HCT116 (cell line): ENCODE data around the gene WDR33. TPM values are rescaled to one million over a fixed set of nuclear protein-coding genes. Genes with fewer than 3 reads are reported as not detected.

Source experiments
- ATAC-seq: fragments of 200-7000 bp; cut with Tn5 transposase; 2 replicates; pipeline ENCODE4 v1.9.1; 2020; ENCODE audit warnings: mild to moderate bottlenecking, moderate library complexity
- BruUV-seq: library from RNA; stranded (reverse); fragments of 400-500 nt; replicated peaks from 2 replicates; lab custom pipeline; 2021; lab: Mats Ljungman, UMichigan
- CTCF ChIA-PET: fragments of 300-600 bp; sonication (Branson Sonifier 250); formaldehyde crosslinking; loops from one replicate; lab custom pipeline; 2021; ENCODE audit warnings: antibody characterized with exemption; lab: Charles Lee
- POLR2A ChIA-PET: fragments of 300-600, 350-600 bp; sonication (Branson Sonifier 250); formaldehyde crosslinking; loops from one replicate; lab custom pipeline; 2021; ENCODE audit warnings: antibody characterized with exemption; lab: Charles Lee
- RAD21 ChIA-PET, 2 experiments: fragments of 300-600 bp; sonication (Branson Sonifier 250); formaldehyde crosslinking; loops; one replicate each; lab custom pipeline; 2023; ENCODE audit warnings: low total read pairs in 2 of 2; ENCODE audit not compliant: uncharacterized antibody in 2 of 2, unreplicated experiment in 2 of 2, low non-redundant PET in 1 of 2; lab: Charles Lee
- DNase-seq: peaks from one replicate; pipeline ENCODE4 v3.0.0-alpha.2; 2010; ENCODE audit warnings: low read depth, low spot score
- H2AFZ ChIP-seq: fragments of 200-600 bp; shearing (Covaris generic), sonication (generic); 2 replicates; pipeline ENCODE4 v1.6.1; 2017; ENCODE audit warnings: low read depth, mixed run types, mixed read lengths, antibody characterized with exemption, low read length; ENCODE audit not compliant: poor library complexity, severe bottlenecking
- H3K27ac ChIP-seq: 2 replicates; pipeline ENCODE4 v1.5.1; 2012; ENCODE audit warnings: low read depth, low read length
- H3K27me3 ChIP-seq: fragments of 200-600 bp; sonication (generic); 2 replicates; pipeline ENCODE4 v1.6.1; 2016; ENCODE audit warnings: mixed run types, low read length, mixed read lengths; ENCODE audit not compliant: insufficient read depth
- H3K36me3 ChIP-seq, 2 experiments: fragments of 200-500 bp in 1 of 2; fragments of 200-600 bp in 1 of 2; sonication (Bioruptor generic) in 1 of 2; sonication (generic) in 1 of 2; 2 replicates each; pipeline versions ENCODE4 v1.5.1 to v1.6.1; 2014 to 2016; ENCODE audit warnings: low read length in 2 of 2, inconsistent platforms in 1 of 2, mixed read lengths in 1 of 2, mixed run types in 1 of 2; ENCODE audit not compliant: insufficient read depth in 2 of 2, control insufficient read depth in 1 of 2
- H3K4me1 ChIP-seq, 2 experiments: fragments of 200-600 bp in 1 of 2; sonication (generic) in 1 of 2; 2 replicates each; pipeline versions ENCODE4 v1.5.1 to v1.6.1; 2012 to 2017; ENCODE audit warnings: low read length in 2 of 2, inconsistent platforms in 1 of 2, mild to moderate bottlenecking in 1 of 2, mixed read lengths in 1 of 2, mixed run types in 1 of 2, moderate library complexity in 1 of 2; ENCODE audit not compliant: insufficient read depth in 2 of 2, control insufficient read depth in 1 of 2
- H3K4me2 ChIP-seq: fragments of 200-600 bp; sonication (generic); 2 replicates; pipeline ENCODE4 v1.6.1; 2017; ENCODE audit warnings: mixed run types, low read length, mixed read lengths
- H3K4me3 ChIP-seq, 2 experiments: fragments of 200-600 bp in 1 of 2; sonication (generic) in 1 of 2; replicated peaks in 1 of 2; 2 replicates each; pipeline ENCODE4 v1.5.1; 2011 to 2016; ENCODE audit warnings: low read length in 2 of 2, control low read depth in 1 of 2, low read depth in 1 of 2, mild to moderate bottlenecking in 1 of 2, mixed read lengths in 1 of 2, mixed run types in 1 of 2
- H3K79me2 ChIP-seq: fragments of 200-600 bp; sonication (generic); 2 replicates; pipeline ENCODE4 v1.6.1; 2017; ENCODE audit warnings: mild to moderate bottlenecking, mixed run types, low read length, moderate library complexity, mixed read lengths; ENCODE audit not compliant: insufficient read depth
- H3K9ac ChIP-seq: fragments of 200-600 bp; sonication (generic); 2 replicates; pipeline ENCODE4 v1.6.1; 2016; ENCODE audit warnings: low read length, mixed read lengths
- H3K9me2 ChIP-seq: fragments of 200-600 bp; sonication (generic), shearing (Covaris generic); 2 replicates; pipeline ENCODE4 v1.6.1; 2017; ENCODE audit warnings: mixed run types, mild to moderate bottlenecking, moderate library complexity; ENCODE audit not compliant: insufficient read depth
- H3K9me3 ChIP-seq, 2 experiments: fragments of 200-500 bp in 1 of 2; fragments of 200-600 bp in 1 of 2; sonication (Bioruptor generic) in 1 of 2; sonication (generic) in 1 of 2; 2 replicates each; pipeline ENCODE4 v1.6.1; 2014 to 2017; ENCODE audit warnings: low read length in 2 of 2, mixed read lengths in 2 of 2, inconsistent platforms in 1 of 2, low read depth in 1 of 2, mild to moderate bottlenecking in 1 of 2, mixed run types in 1 of 2, moderate library complexity in 1 of 2; ENCODE audit not compliant: control insufficient read depth in 1 of 2, insufficient read depth in 1 of 2
- H4K20me1 ChIP-seq: fragments of 200-600 bp; sonication (generic), shearing (Covaris generic); 2 replicates; pipeline ENCODE4 v1.6.1; 2017; ENCODE audit warnings: mixed run types, mild to moderate bottlenecking, moderate library complexity; ENCODE audit not compliant: insufficient read depth
- ATF3 ChIP-seq: IDR thresholded peaks from 2 replicates; pipeline ENCODE4 v1.6.1; 2012
- CBX3 ChIP-seq: IDR thresholded peaks from 2 replicates; pipeline ENCODE4 v1.6.1; 2012; ENCODE audit warnings: low read depth
- CEBPB ChIP-seq: IDR thresholded peaks from 2 replicates; pipeline ENCODE4 v1.6.1; 2012; ENCODE audit warnings: low read depth
- CTCF ChIP-seq, 3 experiments: fragments of 200-600 bp in 1 of 3; sonication (generic) in 1 of 3; IDR thresholded peaks in 2 of 3; conservative IDR thresholded peaks in 1 of 3; 2 replicates each; pipeline ENCODE4 v1.5.1; 2012 to 2017; ENCODE audit warnings: low read depth in 2 of 3, low read length in 2 of 3, antibody characterized with exemption in 1 of 3, borderline replicate concordance in 1 of 3, control low read depth in 1 of 3, mild to moderate bottlenecking in 1 of 3, mixed read lengths in 1 of 3, mixed run types in 1 of 3, moderate library complexity in 1 of 3; ENCODE audit not compliant: insufficient read depth in 1 of 3
- EZH2 ChIP-seq: fragments of 200-600 bp; sonication (generic); IDR thresholded peaks from 2 replicates; pipeline ENCODE4 v1.6.1; 2017; ENCODE audit warnings: antibody characterized with exemption, mixed run types
- EZH2phosphoT487 ChIP-seq: fragments of 200-600 bp; IDR thresholded peaks from 2 replicates; pipeline ENCODE4 v1.6.1; 2018; ENCODE audit warnings: antibody characterized with exemption, borderline replicate concordance
- FOSL1 ChIP-seq: IDR thresholded peaks from 2 replicates; pipeline ENCODE4 v1.6.1; 2012; ENCODE audit warnings: low read depth
- JUND ChIP-seq: IDR thresholded peaks from 2 replicates; pipeline ENCODE4 v1.6.1; 2012
- MAX ChIP-seq: IDR thresholded peaks from 2 replicates; pipeline ENCODE4 v1.6.1; 2012
- POLR2A ChIP-seq: IDR thresholded peaks from 2 replicates; pipeline ENCODE4 v1.7.0; 2011; ENCODE audit warnings: borderline replicate concordance; ENCODE audit not compliant: insufficient read depth, insufficient read length; ENCODE audit errors: extremely low read depth
- RAD21 ChIP-seq: IDR thresholded peaks from 2 replicates; pipeline ENCODE4 v1.6.1; 2012; ENCODE audit warnings: low read depth, mild to moderate bottlenecking
- REST ChIP-seq: IDR thresholded peaks from 2 replicates; pipeline ENCODE4 v1.6.1; 2012; ENCODE audit warnings: low read depth
- YY1 ChIP-seq: IDR thresholded peaks from 2 replicates; pipeline ENCODE4 v1.6.1; 2011; ENCODE audit warnings: low read length, low read depth, moderate library complexity, mild to moderate bottlenecking; ENCODE audit not compliant: insufficient replicate concordance; ENCODE audit errors: extremely low read depth
- ZFX ChIP-seq: fragments of 450-650 bp; IDR thresholded peaks from 2 replicates; pipeline ENCODE4 v1.6.1; 2017
- ZNF274 ChIP-seq: fragments of 200-500 bp; sonication (Bioruptor generic); IDR thresholded peaks from 2 replicates; pipeline ENCODE4 v1.6.1; 2014; ENCODE audit warnings: mild to moderate bottlenecking, low read depth, low read length, inconsistent platforms
- intact Hi-C: fragments of 100-400 bp; cut with micrococcal nuclease; formaldehyde crosslinking; loops from 2 replicates; pipeline ENCODE4 v1.10.0; 2022
- total RNA-seq: library from RNA; stranded (reverse); gene quantifications from one replicate; pipeline ENCODE4 v1.2.1, GENCODE V29; 2021; ENCODE audit not compliant: unreplicated experiment

WDR33 gene
- total RNA-seq, 1 experiment from 2014 or later = 52.5 TPM

GRCh38 chr2:127853671-127854070 is 42.7 kb upstream of the WDR33 start:
- H3K27ac ChIP-seq = no peak overlapping the region
- POLR2A ChIA-PET = no interaction called here
- H3K9me2 ChIP-seq = no peaks in the 10 kb centered on the region
- CTCF ChIA-PET = no interaction called here
- no peak for ATAC-seq
- H3K9me3 ChIP-seq = no peaks in the 10 kb centered on the region
- intact Hi-C loops = no loop called here
- peaks cover 20 to 38% of the 10 kb centered on the region in 2 experiments for H3K36me3 ChIP-seq
- no peak overlapping the region for H3K4me3 ChIP-seq
- no peaks in the 10 kb centered on the region for H3K27me3 ChIP-seq
- peaks cover 0 to 14% of the 10 kb centered on the region in 2 experiments; a peak in 3 of 4 replicates for H3K4me1 ChIP-seq
- H4K20me1 ChIP-seq = 0 out of 2 replicates have a peak, but pooled peaks cover 9% of the 10 kb centered on the region
- RAD21 ChIA-PET = no interaction called here
- H3K9ac ChIP-seq = no peak overlapping the region
- no peak overlapping the region for H3K4me2 ChIP-seq
- no peak for TF ChIP-seq REST
- TF ChIP-seq ZNF274 = no peak
- no peak for TF ChIP-seq FOSL1
- no peak for TF ChIP-seq MAX
- no peak for TF ChIP-seq CTCF (IDR thresholded peaks at IDR 0.05 in 2 of 3, conservative IDR thresholded peaks at IDR 0.05 in 1 of 3; ENCODE audit: borderline replicate concordance in 1 of 3, insufficient read depth in 1 of 3, low read depth in 2 of 3, low read length in 2 of 3)
- no peak for TF ChIP-seq CEBPB
- TF ChIP-seq JUND = no peak
- TF ChIP-seq YY1 = no peak
- TF ChIP-seq RAD21 = no peak
- no peak for TF ChIP-seq ATF3
- TF ChIP-seq POLR2A = no peak
- TF ChIP-seq EZH2phosphoT487 = no peak
- no peak for TF ChIP-seq CBX3
- no peak for TF ChIP-seq ZFX
- TF ChIP-seq EZH2 = no peak
- H2AFZ ChIP-seq = no peak overlapping the region
- no TSS peak for BruUV-seq
- H3K79me2 ChIP-seq = peaks cover 92% of the 10 kb centered on the region
- no peak for DNase-seq
